HEK293T (cell line): ENCODE results near the gene RAD51D.

Source experiments
- CTCF ChIA-PET: fragments of 350-600 bp; formaldehyde crosslinking; extraction: SDS; loops from one replicate; lab custom pipeline; 2021; ENCODE audit warnings: antibody characterized with exemption, inconsistent platforms; lab: Yijun Ruan, JAX
- POLR2A ChIA-PET: fragments of 350-600 bp; formaldehyde crosslinking; extraction: SDS; loops from one replicate; lab custom pipeline; 2020; ENCODE audit warnings: antibody characterized with exemption, inconsistent platforms; lab: Yijun Ruan, JAX
- DNase-seq: peaks from one replicate; pipeline ENCODE4 v3.0.0; 2012; ENCODE audit warnings: mixed read lengths; ENCODE audit errors: extremely low spot score
- ARNT ChIP-seq: fragments of 450-650 bp; IDR thresholded peaks from 2 replicates; pipeline ENCODE4 v1.6.1; 2017; ENCODE audit warnings: mild to moderate bottlenecking
- BHLHE40 ChIP-seq: fragments of 450-650 bp; IDR thresholded peaks from 2 replicates; pipeline ENCODE4 v1.6.1; 2016; ENCODE audit warnings: mild to moderate bottlenecking, moderate library complexity, borderline replicate concordance
- CTBP1 ChIP-seq: fragments of 450-650 bp; IDR thresholded peaks from 2 replicates; pipeline ENCODE4 v1.6.1; 2016; ENCODE audit warnings: borderline replicate concordance
- ELF4 ChIP-seq: fragments of 450-650 bp; IDR thresholded peaks from 2 replicates; pipeline ENCODE4 v1.6.1; 2017; ENCODE audit warnings: antibody characterized with exemption
- FOXA1 ChIP-seq: fragments of 450-650 bp; IDR thresholded peaks from 2 replicates; pipeline ENCODE4 v1.6.1; 2016; ENCODE audit warnings: mild to moderate bottlenecking
- FOXK2 ChIP-seq: fragments of 450-650 bp; IDR thresholded peaks from 2 replicates; pipeline ENCODE4 v1.6.1; 2016; ENCODE audit warnings: mild to moderate bottlenecking
- FOXM1 ChIP-seq: fragments of 450-650 bp; IDR thresholded peaks from 2 replicates; pipeline ENCODE4 v1.6.1; 2017; ENCODE audit warnings: mild to moderate bottlenecking, borderline replicate concordance
- HDGF ChIP-seq: fragments of 450-650 bp; IDR thresholded peaks from 2 replicates; pipeline ENCODE4 v1.6.1; 2017; ENCODE audit warnings: antibody characterized with exemption, borderline replicate concordance
- L3MBTL2 ChIP-seq: fragments of 450-650 bp; conservative IDR thresholded peaks from 2 replicates; pipeline ENCODE4 v1.6.1; 2016; ENCODE audit warnings: mild to moderate bottlenecking
- LEF1 ChIP-seq: fragments of 450-650 bp; IDR thresholded peaks from 2 replicates; pipeline ENCODE4 v1.6.1; 2017; ENCODE audit warnings: mild to moderate bottlenecking, borderline replicate concordance
- NFRKB ChIP-seq: fragments of 450-650 bp; IDR thresholded peaks from 2 replicates; pipeline ENCODE4 v1.6.1; 2016; ENCODE audit warnings: mild to moderate bottlenecking, moderate library complexity
- PKNOX1 ChIP-seq: fragments of 450-650 bp; IDR thresholded peaks from 2 replicates; pipeline ENCODE4 v1.6.1; 2016
- SP1 ChIP-seq: fragments of 450-650 bp; IDR thresholded peaks from 2 replicates; pipeline ENCODE4 v1.6.1; 2017
- SUZ12 ChIP-seq: fragments of 450-650 bp; IDR thresholded peaks from 2 replicates; pipeline ENCODE4 v1.6.1; 2016; ENCODE audit warnings: mild to moderate bottlenecking
- TARDBP ChIP-seq: fragments of 450-650 bp; IDR thresholded peaks from 2 replicates; pipeline ENCODE4 v1.6.1; 2016
- ZNF384 ChIP-seq: fragments of 450-650 bp; IDR thresholded peaks from 2 replicates; pipeline ENCODE4 v1.6.1; 2016

Gene RAD51D

DNA sequence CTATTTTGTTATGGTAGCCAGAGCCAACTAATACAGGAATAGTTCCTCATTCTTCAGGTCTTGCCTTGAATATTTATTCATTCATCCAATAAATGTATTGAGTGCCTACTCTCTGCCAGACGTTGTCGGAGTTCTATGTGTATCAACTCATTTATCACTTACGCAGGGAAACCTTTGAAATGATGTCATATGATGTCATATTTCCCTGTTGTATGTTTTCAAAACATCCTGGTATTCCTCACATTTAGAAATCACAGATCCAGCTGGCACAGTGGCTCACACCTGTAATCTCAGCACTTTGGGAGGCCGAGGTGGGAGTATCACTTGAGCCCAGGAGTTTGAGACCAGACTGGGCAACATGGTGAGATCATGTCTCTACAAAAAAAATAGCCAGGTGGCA, 25.2 kb upstream of the RAD51D start:
- ChIA-PET CTCF (interaction anchor here (0.6 kb wide), 1 partner anchor 10 kb away, joined by 3 read pairs; no protein-coding TSS in a partner anchor), POLR2A (no interaction called here)
- TF ChIP-seq SUZ12 (no peak), LEF1 (no peak), TARDBP (no peak), SP1 (no peak), NFRKB (no peak), L3MBTL2 (no peak), ARNT (no peak), ELF4 (no peak), HDGF (no peak), FOXM1 (no peak), PKNOX1 (no peak), CTBP1 (no peak), BHLHE40 (no peak), ZNF384 (no peak), FOXA1 (no peak), FOXK2 (no peak)
- DNase-seq = no peak

- ChIA-PET CTCF (no interaction called here), POLR2A (interaction anchor here (1.2 to 1.8 kb wide), 3 partner anchors 12 to 231 kb away, joined by 5 to 6 read pairs (median 5); partner anchors contain the start of genes RAD51D and SLFN11)
- DNase-seq = no peak
- TF ChIP-seq ELF4 (no peak), FOXK2 (no peak), ARNT (no peak), NFRKB (no peak)
Measured at GRCh38 chr17:35142467-35142796, 22.8 kb upstream of the RAD51D start.

DNA sequence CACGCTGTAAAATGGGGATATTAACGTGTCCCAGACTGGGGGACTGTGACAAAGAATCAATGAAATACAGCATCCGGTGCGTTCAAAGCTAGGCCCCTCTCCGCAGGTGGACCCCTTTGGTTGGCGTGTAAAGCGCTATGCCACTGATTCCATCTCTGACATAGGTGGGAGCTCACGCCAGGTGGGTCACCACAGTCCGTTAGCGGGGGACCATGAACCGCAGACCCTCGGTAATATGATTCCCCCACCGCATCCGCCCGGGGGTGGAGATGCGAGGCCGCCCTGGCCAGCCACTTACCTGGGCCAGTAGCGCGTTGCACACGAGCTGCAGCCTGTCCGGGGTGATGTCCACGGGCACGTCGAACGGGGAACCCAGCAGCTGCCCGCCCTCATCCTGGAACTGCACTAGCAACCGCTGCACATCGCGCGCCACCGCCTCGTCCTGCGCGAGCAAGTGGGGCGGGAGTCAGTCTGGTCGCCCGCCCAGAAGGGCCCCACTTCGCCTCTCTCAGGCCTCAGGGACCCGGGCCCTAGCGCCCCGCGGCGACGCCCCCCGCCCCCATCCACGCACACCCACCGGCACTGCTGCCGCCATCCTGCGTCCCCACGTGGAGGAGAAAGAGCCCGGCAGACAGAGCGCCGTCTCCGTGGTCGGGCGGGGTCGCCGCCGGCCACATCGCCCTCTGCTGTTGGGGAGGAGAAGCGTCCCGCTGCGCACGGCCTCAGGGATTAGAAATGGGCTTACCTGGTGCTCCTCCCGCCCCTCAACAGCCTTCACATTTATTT, 22.2 kb upstream of the RAD51D start, which contains the start of gene NLE1:
Gene NLE1 (minus strand): TSS at position 623 of the 786 bp plus-strand sequence. CDS start 28 bp downstream, at position 595.
- ChIA-PET POLR2A (interaction anchor here (0.8 to 1.8 kb wide), 6 partner anchors 8 to 563 kb away, joined by 3 to 6 read pairs (median 5); partner anchors contain the start of genes RAD51D and SLFN11), CTCF (no interaction called here)
- DNase-seq = peak; percentile 79
- no peak for TF ChIP-seq NFRKB
- TF ChIP-seq TARDBP = peak; percentile 66; the same call in 1 of the 2 replicates
- no peak for TF ChIP-seq ARNT
- no peak for TF ChIP-seq FOXK2
- TF ChIP-seq SUZ12 = no peak
- TF ChIP-seq BHLHE40 = no peak
- no peak for TF ChIP-seq LEF1
- peak; percentile 71 for TF ChIP-seq L3MBTL2
- TF ChIP-seq FOXA1 = no peak
- TF ChIP-seq ZNF384 = no peak
- TF ChIP-seq PKNOX1 = no peak
- no peak for TF ChIP-seq FOXM1
- TF ChIP-seq CTBP1 = no peak

- DNase-seq = no peak
- TF ChIP-seq SP1 = no peak
- no peak for TF ChIP-seq L3MBTL2
- TF ChIP-seq TARDBP = no peak
- TF ChIP-seq ARNT = no peak
- no peak for TF ChIP-seq ZNF384
- TF ChIP-seq CTBP1 = no peak
- TF ChIP-seq FOXM1 = no peak
- TF ChIP-seq NFRKB = no peak
- TF ChIP-seq SUZ12 = no peak
- no peak for TF ChIP-seq PKNOX1
- no peak for TF ChIP-seq HDGF
- TF ChIP-seq BHLHE40 = no peak
- no peak for TF ChIP-seq FOXK2
- ChIA-PET POLR2A (interaction anchor here (1.4 kb wide), 1 partner anchor 15 kb away, joined by 3 read pairs; no protein-coding TSS in a partner anchor), CTCF (no interaction called here)
Measured at GRCh38 chr17:35138218-35138617, 18.6 kb upstream of the RAD51D start.

DNA sequence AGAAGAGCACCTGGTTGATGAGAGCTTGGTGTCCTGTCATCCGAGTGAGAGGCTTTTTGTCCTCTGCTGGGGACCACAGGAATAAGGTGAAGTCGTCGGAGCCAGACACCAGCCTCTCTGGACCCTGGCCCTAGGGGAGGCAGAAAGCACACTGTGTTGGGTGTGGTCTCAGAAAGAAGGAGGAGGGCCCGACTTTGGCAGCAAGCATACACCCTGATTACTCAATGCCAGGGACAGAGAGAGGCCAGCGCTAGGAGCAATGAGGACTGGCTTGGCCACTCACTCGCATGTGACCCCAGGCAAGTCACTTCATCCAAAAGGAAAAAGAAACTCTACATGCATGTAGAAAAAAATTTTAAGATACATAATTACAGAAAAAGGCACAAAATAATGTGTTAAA, 15.7 kb upstream of the RAD51D start:
- DNase-seq = no peak
- TF ChIP-seq FOXK2 = no peak
- TF ChIP-seq SUZ12 = no peak
- no peak for TF ChIP-seq ZNF384
- TF ChIP-seq FOXA1 = no peak
- TF ChIP-seq BHLHE40 = no peak
- TF ChIP-seq TARDBP = no peak
- TF ChIP-seq HDGF = no peak
- TF ChIP-seq L3MBTL2 = no peak
- no peak for TF ChIP-seq CTBP1
- no peak for TF ChIP-seq ARNT
- TF ChIP-seq ELF4 = no peak
- TF ChIP-seq SP1 = no peak
- no peak for TF ChIP-seq NFRKB
- ChIA-PET POLR2A (no interaction called here), CTCF (interaction anchor here (0.6 kb wide), 2 partner anchors 10 to 478 kb away, joined by 3 read pairs; no protein-coding TSS in a partner anchor)

DNA sequence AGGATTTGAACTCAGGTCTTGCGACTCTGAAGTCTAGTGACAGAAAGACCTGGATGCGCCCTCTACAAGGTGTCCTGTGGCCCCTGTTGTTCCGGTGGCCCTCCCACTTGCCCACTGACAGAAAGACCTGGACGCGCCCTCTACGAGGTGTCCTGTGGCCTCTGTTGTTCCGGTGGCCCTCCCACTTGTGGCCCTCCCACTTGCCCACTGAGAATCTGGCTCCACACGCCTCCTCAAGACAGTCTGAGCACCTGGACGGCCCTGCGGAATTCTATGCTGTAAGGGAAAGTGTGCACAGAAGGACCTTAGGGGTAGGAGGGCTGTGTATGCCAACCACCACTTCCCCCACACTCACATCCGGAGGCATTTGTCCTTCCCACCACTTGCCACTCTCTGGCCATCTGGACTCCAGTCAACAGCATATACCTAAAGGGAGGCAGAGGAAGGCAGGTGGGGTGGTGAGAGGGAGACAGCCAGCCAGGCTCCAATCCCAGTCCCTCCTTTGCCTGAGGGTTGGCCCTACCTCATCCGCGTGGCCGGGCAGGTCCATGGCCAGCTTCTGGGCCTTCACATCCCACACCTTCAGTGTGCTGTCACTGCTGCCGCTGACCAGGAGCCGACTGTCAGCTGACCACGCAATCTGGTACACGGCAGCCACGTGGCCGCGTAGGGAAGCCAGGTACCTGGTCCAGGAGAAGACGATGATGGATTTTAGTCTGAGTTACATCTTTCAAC, 13.3 kb upstream of the RAD51D start:
- ChIA-PET POLR2A (no interaction called here), CTCF (no interaction called here)
- TF ChIP-seq FOXA1 = no peak
- TF ChIP-seq ELF4 = no peak
- TF ChIP-seq FOXK2 = no peak
- TF ChIP-seq NFRKB = no peak
- no peak for TF ChIP-seq ARNT
- TF ChIP-seq ZNF384 = no peak
- TF ChIP-seq LEF1 = no peak
- no peak for TF ChIP-seq FOXM1
- no peak for TF ChIP-seq BHLHE40
- TF ChIP-seq SP1 = no peak
- TF ChIP-seq SUZ12 = no peak
- no peak for TF ChIP-seq PKNOX1
- no peak for DNase-seq
